Measurements from ENCODE around the gene VLDLR. TPM values are rescaled to one million over a fixed set of nuclear protein-coding genes. Genes with fewer than 3 reads are reported as not detected.
A peak's percentile ranks its signal among the peaks of the same experiment; 100 is the strongest.

Gene VLDLR
- total RNA-seq, 1 donor, result 4.7 TPM

DNA sequence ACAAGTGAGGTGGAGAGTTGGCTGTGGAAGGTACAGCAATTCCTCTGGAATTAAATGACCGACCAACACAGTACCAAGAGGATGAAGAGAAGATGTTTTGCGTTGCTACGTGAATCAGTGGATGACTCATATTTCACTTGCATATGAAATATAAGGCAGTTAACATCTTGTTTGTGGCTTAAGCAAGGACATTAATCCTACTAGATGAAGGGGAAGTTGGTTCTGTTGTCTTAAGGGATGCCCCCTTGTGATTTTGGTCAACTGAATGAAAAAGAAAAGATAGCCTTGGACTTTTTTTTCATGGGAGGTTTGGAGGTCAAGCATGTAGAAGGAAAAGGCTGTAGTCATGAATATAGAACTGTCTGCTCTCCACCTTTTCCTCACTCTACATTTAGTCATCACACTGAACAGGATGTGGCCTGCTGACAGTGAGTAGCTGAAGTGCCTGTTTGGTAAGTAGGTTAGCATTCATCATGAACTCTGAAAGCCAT, 33.9 kb downstream of the VLDLR start:
- DNase-seq (ENCODE audit: low read depth), result peak; percentile 71
- H3K4me3 ChIP-seq (ENCODE audit: low read depth, low read length), result no peak overlapping the region
- TF ChIP-seq, protein P1, sequence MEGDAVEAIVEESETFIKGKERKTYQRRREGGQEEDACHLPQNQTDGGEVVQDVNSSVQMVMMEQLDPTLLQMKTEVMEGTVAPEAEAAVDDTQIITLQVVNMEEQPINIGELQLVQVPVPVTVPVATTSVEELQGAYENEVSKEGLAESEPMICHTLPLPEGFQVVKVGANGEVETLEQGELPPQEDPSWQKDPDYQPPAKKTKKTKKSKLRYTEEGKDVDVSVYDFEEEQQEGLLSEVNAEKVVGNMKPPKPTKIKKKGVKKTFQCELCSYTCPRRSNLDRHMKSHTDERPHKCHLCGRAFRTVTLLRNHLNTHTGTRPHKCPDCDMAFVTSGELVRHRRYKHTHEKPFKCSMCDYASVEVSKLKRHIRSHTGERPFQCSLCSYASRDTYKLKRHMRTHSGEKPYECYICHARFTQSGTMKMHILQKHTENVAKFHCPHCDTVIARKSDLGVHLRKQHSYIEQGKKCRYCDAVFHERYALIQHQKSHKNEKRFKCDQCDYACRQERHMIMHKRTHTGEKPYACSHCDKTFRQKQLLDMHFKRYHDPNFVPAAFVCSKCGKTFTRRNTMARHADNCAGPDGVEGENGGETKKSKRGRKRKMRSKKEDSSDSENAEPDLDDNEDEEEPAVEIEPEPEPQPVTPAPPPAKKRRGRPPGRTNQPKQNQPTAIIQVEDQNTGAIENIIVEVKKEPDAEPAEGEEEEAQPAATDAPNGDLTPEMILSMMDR (IDR thresholded peaks at IDR 0.05; ENCODE audit: insufficient read depth, low read depth, low read length), result no peak

DNA sequence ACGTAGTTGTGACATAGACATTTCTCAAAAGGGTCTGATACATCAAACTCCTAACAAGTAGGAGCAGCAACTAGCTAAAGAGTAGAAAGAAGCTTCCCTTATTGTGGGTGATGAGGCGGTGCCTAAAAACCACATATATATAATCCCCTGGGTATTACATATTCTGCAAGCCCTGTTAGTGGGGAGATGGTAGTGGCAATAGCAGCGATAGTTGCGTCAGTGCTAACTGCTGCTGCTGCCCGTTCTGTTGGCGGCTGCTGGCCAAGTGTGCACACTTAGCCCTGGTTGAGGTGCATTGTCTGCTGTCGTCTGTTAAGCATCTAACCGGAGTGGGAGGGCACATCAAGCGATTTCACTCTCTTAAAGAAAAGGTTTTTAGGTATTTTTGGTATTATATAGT, 35.8 kb downstream of the VLDLR start:
- no peak for DNase-seq (ENCODE audit: low read depth)
- TF ChIP-seq, protein P1 (IDR thresholded peaks at IDR 0.05; ENCODE audit: insufficient read depth, low read depth, low read length), result no peak
- no peak overlapping the region for H3K4me3 ChIP-seq (ENCODE audit: low read depth, low read length)

DNA sequence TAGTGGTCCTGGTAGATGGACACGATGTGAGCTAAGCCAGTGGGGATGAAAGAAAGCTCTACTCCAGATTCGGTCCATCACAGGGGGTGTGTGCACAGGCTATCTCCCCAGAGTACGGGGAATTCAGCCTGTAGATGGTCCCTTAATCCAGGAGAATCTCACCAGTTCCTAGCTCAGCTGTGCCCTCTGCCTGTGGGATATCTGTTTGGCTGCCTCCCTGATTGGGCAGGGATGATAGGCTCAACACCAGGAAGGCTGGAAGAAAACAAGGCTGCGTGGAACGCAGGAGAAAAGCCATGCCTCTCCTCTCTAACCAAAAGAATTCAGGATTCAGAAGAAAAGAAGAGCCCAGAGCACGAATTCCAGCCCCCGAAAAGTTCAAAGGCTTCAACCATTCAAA, 40.9 kb downstream of the VLDLR start:
- H3K4me3 ChIP-seq (ENCODE audit: low read depth, low read length), result no peak overlapping the region
- DNase-seq (ENCODE audit: low read depth), result peak; percentile 22
- TF ChIP-seq, protein P1 (IDR thresholded peaks at IDR 0.05; ENCODE audit: insufficient read depth, low read depth, low read length), result peak; percentile 40

DNA sequence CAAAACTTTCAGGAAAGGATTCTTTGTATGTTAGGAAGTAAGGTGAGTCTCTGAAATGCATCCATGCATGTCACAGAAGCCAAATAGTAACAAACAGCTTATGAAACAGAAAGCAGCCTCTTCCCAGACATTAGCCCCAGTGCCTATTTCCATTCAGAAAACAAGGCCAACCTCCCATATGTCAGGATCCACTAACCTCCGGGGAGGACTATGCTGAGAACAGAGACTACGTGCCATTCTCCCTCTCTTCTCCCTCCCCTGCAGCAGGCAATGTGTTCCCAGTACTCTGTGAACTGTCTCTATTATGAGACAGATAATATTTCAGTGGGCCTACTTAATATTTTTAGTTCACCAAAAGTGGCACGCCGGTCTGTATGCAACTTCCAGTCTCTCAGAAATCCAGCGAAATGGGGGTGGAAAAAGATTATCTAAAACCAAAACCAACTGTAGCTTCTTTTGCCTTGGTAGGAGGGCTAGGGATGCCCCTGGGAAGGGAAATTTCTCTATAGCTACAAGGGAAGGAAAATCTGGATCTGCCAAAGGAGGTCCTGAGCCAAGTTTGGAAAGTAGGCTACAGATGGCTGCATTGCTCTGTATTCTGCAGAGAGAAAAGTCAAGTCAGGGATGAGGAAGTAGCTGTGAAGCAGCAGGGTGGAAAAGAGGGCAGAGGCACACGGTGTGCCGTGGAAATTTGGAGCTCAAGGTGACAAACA, 42.0 kb downstream of the VLDLR start:
- no peak for DNase-seq (ENCODE audit: low read depth)
- TF ChIP-seq, protein P1 (IDR thresholded peaks at IDR 0.05; ENCODE audit: insufficient read depth, low read depth, low read length), result no peak
- no peak overlapping the region for H3K4me3 ChIP-seq (ENCODE audit: low read depth, low read length)

DNA sequence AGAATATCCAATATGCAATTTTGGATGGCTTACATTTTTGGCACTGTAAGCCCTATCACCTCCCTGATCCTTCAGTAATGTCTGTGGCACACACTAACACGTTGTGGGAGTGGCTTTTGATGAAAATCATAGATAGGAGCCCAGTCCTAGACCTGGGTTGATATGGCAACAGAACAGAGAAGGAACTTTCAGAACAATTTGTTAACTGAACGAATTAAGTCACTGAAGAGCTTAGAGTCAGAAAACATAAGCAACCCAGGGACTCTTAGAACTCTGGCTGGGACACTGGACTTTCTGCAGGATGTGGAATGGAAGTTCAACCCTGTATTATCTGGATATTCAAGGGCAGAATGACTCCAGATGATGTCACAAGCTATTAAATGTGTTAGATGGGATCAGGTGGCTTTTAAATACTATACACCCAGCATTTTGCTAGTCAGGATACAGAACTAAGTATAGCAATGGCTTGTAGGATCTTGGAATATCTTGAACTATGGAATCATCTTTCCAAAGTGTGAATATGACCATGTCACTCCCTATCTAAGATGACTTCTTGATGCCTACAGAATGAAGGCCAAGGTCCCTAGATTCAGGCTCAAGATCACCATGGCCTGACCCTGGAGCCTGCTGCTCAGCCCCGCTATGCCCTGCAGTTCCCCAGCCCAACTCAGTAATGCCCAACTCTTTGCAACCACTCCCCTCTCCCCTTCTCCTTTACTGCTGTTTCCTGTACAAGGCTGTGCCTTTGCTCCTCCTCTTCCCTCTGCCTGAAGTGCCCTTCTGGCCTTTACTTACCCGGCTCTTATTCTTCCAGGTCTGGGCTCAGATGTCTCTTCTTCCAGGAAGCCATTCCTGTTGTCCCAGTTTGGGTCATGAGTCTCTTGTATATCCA, 42.8 kb downstream of the VLDLR start:
- H3K4me3 ChIP-seq (ENCODE audit: low read depth, low read length), result no peak overlapping the region
- no peak for DNase-seq (ENCODE audit: low read depth)
- TF ChIP-seq, protein P1 (IDR thresholded peaks at IDR 0.05; ENCODE audit: insufficient read depth, low read depth, low read length), result no peak

DNA sequence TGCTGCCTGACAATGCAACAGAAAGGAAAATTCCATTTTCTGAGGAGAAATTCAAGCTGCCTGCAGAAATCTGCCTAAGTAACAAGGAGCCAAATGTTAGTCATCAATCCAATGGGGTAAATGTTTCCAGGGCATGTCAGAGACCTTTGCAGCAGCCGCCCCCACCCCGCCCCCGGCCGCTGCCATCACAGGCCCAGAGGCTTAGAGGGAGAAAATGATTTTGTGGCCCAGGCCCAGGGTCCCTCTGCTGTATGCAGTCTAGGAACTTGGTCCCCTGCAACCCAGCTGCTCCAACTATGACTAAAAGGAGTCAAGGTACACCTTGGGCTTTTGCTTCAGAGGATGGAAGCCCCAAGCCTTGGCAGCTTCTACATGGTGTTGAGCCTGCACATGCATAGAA, 45.0 kb downstream of the VLDLR start:
- no peak for DNase-seq (ENCODE audit: low read depth)
- TF ChIP-seq, protein P1 (IDR thresholded peaks at IDR 0.05; ENCODE audit: insufficient read depth, low read depth, low read length), result no peak
- H3K4me3 ChIP-seq (ENCODE audit: low read depth, low read length), result no peak overlapping the region

Measured in fibroblast of villous mesenchyme (primary cell).